ENCODE measurements around the gene LINGO1. TPM values are rescaled to one million over a fixed set of nuclear protein-coding genes. Genes with fewer than 3 reads are reported as not detected.

LINGO1 gene
- total RNA-seq, 1 experiment from 2014 or later, result 51.3 TPM

DNA sequence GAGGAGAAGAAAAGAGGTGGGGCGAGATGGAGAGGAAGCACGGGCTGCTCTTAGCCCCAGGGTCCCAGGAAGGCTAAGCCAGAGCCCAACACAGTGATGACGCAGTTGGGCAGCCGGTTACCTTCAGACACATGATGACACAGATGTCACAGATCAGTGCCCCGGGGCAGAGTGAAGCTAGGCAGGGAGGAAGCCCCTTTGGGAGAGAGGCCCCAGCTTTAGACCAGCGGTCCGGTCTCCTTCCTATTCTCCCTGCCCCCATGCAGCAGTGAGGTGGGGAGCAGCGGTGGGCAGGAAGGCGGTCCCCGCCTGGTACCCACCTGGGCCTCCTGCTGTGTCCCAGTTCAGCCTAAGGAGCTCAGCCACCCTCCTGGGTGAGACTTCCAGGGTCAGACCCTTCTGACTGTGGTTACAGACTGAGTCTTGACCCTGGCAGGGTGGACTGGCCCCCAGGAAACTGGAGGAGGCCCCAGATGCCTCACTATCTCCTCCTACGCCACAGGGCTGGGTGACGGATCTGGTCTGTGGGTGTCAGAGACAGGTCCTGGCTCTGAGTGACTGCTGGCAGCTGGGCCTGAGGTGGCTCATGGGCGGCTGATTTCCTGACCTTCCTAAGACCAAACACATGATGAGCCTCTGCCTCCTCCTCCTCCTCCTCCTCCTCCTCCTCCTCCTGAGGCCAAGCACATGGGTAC lies 38.8 kb upstream of the LINGO1 start (continued):
- no peak for TF ChIP-seq GTF2I (CRISPR knock-in tag; conservative IDR thresholded peaks at IDR 0.05)

GRCh38 chr15:77670558-77671361 lies 38.0 kb upstream of the LINGO1 start:
- no peak for ATAC-seq
- Mint-ChIP-seq H3K4me3 (no peak overlapping the region), H3K36me3 (no peaks in the 10 kb centered on the region), H3K4me1 (no peaks in the 10 kb centered on the region), H3K9me3 (no peaks in the 10 kb centered on the region), H3K27ac (no peak overlapping the region), H3K27me3 (ENCODE audit: low read depth) (no peaks in the 10 kb centered on the region)
- CTCF ChIA-PET, result interaction anchor here (0.6 to 2.9 kb wide), 5 partner anchors 11 to 191 kb away, joined by 3 to 13 read pairs (median 9); no protein-coding TSS in a partner anchor
- TF ChIP-seq ESRRA (CRISPR knock-in tag; IDR thresholded peaks at IDR 0.05; ENCODE audit: borderline replicate concordance) (0 out of 2 replicates have a peak, but pooled peaks have one; percentile 26), ZNF138 (CRISPR knock-in tag; conservative IDR thresholded peaks at IDR 0.05) (no peak)
- POLR2A ChIA-PET, result no interaction called here
- no peak for DNase-seq (ENCODE audit: low spot score)

- Mint-ChIP-seq H3K9me3 (no peaks in the 10 kb centered on the region), H3K4me3 (no peak overlapping the region), H3K36me3 (no peaks in the 10 kb centered on the region), H3K4me1 (no peaks in the 10 kb centered on the region), H3K27ac (no peak overlapping the region), H3K27me3 (ENCODE audit: low read depth) (no peaks in the 10 kb centered on the region)
- DNase-seq (ENCODE audit: low spot score) (no peak), ATAC-seq (no peak)
- POLR2A ChIA-PET, result no interaction called here
- TF ChIP-seq HMGXB4 (CRISPR knock-in tag; IDR thresholded peaks at IDR 0.05), result no peak
- no peak for TF ChIP-seq CDX4 (CRISPR knock-in tag; IDR thresholded peaks at IDR 0.05; ENCODE audit: borderline replicate concordance)
- TF ChIP-seq SMAD4 (CRISPR knock-in tag; IDR thresholded peaks at IDR 0.05), result no peak
- TF ChIP-seq OVOL2 (CRISPR knock-in tag; IDR thresholded peaks at IDR 0.05; ENCODE audit: borderline replicate concordance), result no peak
- CTCF ChIA-PET, result no interaction called here
These were observed 37.2 kb upstream of the LINGO1 start for GRCh38 chr15:77669896-77670295.

- no peak overlapping the region for H3K4me3 Mint-ChIP-seq
These were observed 34.9 kb upstream of the LINGO1 start for GRCh38 chr15:77667338-77668234.

DNA sequence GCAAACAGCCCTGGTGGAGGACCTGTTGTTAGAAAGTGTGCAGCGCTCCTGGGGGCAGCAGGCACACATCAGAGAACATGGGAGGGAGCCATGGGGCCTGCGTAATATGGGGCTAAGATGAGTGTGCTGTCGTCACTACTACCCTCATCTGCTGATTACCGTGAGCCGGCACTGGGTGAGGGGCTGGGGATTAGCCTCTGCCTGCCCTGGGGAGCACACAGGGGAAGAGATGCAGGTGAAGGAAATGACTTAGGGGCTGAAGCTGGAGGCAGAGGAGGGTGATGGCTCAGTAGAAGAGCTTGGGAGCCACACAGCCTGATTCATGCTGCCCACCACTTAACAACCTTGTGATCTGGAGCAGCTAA lies 33.6 kb upstream of the LINGO1 start:
- Mint-ChIP-seq H3K36me3 (no peaks in the 10 kb centered on the region), H3K27ac (no peak overlapping the region), H3K9me3 (no peaks in the 10 kb centered on the region), H3K27me3 (ENCODE audit: low read depth) (no peaks in the 10 kb centered on the region), H3K4me1 (peaks cover 15% of the 10 kb centered on the region), H3K4me3 (no peak overlapping the region)
- ChIA-PET CTCF (interaction anchor here (0.9 to 3.0 kb wide), 4 partner anchors 11 to 155 kb away, joined by 3 to 8 read pairs (median 5); no protein-coding TSS in a partner anchor), POLR2A (no interaction called here)
- ATAC-seq, result no peak
- DNase-seq (ENCODE audit: low spot score), result no peak
- TF ChIP-seq, protein P1, sequence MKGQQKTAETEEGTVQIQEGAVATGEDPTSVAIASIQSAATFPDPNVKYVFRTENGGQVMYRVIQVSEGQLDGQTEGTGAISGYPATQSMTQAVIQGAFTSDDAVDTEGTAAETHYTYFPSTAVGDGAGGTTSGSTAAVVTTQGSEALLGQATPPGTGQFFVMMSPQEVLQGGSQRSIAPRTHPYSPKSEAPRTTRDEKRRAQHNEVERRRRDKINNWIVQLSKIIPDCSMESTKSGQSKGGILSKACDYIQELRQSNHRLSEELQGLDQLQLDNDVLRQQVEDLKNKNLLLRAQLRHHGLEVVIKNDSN (CRISPR knock-in tag; IDR thresholded peaks at IDR 0.05), result no peak
- TF ChIP-seq, protein P2, sequence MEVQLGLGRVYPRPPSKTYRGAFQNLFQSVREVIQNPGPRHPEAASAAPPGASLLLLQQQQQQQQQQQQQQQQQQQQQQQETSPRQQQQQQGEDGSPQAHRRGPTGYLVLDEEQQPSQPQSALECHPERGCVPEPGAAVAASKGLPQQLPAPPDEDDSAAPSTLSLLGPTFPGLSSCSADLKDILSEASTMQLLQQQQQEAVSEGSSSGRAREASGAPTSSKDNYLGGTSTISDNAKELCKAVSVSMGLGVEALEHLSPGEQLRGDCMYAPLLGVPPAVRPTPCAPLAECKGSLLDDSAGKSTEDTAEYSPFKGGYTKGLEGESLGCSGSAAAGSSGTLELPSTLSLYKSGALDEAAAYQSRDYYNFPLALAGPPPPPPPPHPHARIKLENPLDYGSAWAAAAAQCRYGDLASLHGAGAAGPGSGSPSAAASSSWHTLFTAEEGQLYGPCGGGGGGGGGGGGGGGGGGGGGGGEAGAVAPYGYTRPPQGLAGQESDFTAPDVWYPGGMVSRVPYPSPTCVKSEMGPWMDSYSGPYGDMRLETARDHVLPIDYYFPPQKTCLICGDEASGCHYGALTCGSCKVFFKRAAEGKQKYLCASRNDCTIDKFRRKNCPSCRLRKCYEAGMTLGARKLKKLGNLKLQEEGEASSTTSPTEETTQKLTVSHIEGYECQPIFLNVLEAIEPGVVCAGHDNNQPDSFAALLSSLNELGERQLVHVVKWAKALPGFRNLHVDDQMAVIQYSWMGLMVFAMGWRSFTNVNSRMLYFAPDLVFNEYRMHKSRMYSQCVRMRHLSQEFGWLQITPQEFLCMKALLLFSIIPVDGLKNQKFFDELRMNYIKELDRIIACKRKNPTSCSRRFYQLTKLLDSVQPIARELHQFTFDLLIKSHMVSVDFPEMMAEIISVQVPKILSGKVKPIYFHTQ (CRISPR knock-in tag; IDR thresholded peaks at IDR 0.05), result no peak
- TF ChIP-seq ZNF396 (CRISPR knock-in tag; IDR thresholded peaks at IDR 0.05; ENCODE audit: borderline replicate concordance), result no peak
- TF ChIP-seq IRF2 (CRISPR knock-in tag; IDR thresholded peaks at IDR 0.05; ENCODE audit: borderline replicate concordance, low read depth), result no peak
- no peak for TF ChIP-seq ZNF219 (CRISPR knock-in tag; IDR thresholded peaks at IDR 0.05; ENCODE audit: borderline replicate concordance)
- TF ChIP-seq RELA (CRISPR knock-in tag; IDR thresholded peaks at IDR 0.05; ENCODE audit: borderline replicate concordance), result no peak
- TF ChIP-seq, protein P3, sequence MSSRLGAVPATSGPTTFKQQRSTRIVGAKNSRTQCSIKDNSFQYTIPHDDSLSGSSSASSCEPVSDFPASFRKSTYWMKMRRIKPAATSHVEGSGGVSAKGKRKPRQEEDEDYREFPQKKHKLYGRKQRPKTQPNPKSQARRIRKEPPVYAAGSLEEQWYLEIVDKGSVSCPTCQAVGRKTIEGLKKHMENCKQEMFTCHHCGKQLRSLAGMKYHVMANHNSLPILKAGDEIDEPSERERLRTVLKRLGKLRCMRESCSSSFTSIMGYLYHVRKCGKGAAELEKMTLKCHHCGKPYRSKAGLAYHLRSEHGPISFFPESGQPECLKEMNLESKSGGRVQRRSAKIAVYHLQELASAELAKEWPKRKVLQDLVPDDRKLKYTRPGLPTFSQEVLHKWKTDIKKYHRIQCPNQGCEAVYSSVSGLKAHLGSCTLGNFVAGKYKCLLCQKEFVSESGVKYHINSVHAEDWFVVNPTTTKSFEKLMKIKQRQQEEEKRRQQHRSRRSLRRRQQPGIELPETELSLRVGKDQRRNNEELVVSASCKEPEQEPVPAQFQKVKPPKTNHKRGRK (CRISPR knock-in tag; IDR thresholded peaks at IDR 0.05; ENCODE audit: borderline replicate concordance), result no peak

More at GRCh38 chr15:77667338-77668234, 34.9 kb upstream of the LINGO1 start:
- DNase-seq (ENCODE audit: low spot score), result no peak
- TF ChIP-seq FOXK1 (CRISPR knock-in tag; IDR thresholded peaks at IDR 0.05), result no peak
- no peak overlapping the region for H3K27ac Mint-ChIP-seq
- CTCF ChIA-PET, result interaction anchor here (0.9 to 1.9 kb wide), 5 partner anchors 13 to 154 kb away, joined by 3 to 7 read pairs (median 5); partner anchors contain the start of gene LINGO1
- H3K27me3 Mint-ChIP-seq (ENCODE audit: low read depth), result no peaks in the 10 kb centered on the region
- no peaks in the 10 kb centered on the region for H3K9me3 Mint-ChIP-seq
- no peaks in the 10 kb centered on the region for H3K36me3 Mint-ChIP-seq
- POLR2A ChIA-PET, result interaction anchor here (0.6 kb wide), 1 partner anchor 1248 kb away, joined by 6 read pairs; no protein-coding TSS in a partner anchor
- ATAC-seq, result no peak
- H3K4me1 Mint-ChIP-seq, result peaks cover 15% of the 10 kb centered on the region

Measured in WTC11 (cell line).